ENCODE data around the gene CARM1.

Gene CARM1

DNA sequence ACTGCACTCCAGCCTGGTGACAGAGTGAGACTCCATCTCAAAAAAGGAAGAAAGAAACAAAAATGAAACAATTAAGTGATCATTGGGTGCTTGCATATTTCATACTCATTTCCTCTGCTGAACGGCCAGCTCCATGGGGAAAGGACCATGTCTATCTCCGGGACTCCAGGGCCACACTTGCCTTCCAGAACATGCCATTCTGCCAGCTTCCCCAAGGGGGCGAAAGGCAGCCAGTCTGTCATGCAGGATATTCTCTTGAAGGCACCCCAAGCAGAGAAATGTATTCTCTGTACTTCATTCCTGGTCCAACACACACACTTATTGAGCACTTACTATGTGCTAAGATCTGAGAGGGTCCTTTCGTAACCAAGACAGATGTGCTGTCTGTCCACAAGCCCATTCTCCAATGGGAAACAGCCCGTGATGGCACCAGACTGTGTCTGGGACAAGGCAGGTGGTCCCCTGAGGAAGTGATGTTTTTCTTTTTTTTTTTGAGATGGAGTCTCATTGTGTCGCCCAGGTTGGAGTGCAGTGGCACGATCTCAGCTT, 10.2 kb upstream of the CARM1 start:
- TF ChIP-seq CTCF (IDR thresholded peaks at IDR 0.05; ENCODE audit: unreplicated experiment in 3 of 3), result peak in 2 of 3 experiments; percentile 20 to 27
- Mint-ChIP-seq H3K27me3 (ENCODE audit: low read depth) (no peaks in the 10 kb centered on the region), H3K4me3 (no peak overlapping the region), H3K27ac (peak overlapping the region in 2 of 3 experiments; percentile 45 to 58), H3K36me3 (ENCODE audit: low read depth) (no peaks in the 10 kb centered on the region), H3K4me1 (peaks cover 13% of the 10 kb centered on the region), H3K9me3 (no peaks in the 10 kb centered on the region)

DNA sequence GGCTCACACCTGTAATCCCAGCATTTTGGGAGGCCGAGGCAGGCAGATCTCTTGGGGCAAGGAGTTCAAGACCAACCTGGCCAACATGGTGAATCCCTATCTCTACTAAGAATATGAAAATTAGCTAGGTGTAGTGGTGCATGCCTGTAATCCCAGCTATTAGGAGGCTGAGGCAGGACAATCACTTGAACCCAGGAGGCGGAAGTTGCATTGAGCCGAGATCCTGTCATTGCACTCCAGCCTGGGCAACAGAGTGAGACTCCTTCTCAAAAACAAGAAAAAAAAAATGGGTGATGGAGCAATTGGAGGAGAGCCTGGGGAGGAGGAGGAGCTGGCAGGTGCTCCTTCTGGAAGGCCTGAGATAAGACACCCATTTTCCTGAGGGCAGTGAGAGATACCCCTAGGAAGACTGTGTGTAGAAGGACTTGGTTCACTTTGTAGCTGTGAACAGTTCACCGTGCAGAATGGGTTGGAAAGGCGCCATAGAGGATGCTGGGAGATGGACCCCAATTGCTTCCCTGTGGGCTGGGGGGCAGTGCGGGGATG, 8.7 kb upstream of the CARM1 start:
- no peaks in the 10 kb centered on the region for H3K27me3 Mint-ChIP-seq (ENCODE audit: low read depth)
- H3K4me1 Mint-ChIP-seq, result peaks cover 13% of the 10 kb centered on the region
- H3K9me3 Mint-ChIP-seq, result no peaks in the 10 kb centered on the region
- no peak overlapping the region for H3K4me3 Mint-ChIP-seq
- H3K36me3 Mint-ChIP-seq (ENCODE audit: low read depth), result no peaks in the 10 kb centered on the region
- peak overlapping the region; percentile 50 to 93 (median 67) for H3K27ac Mint-ChIP-seq
- no peak for TF ChIP-seq CTCF (IDR thresholded peaks at IDR 0.05; ENCODE audit: unreplicated experiment in 3 of 3)

- H3K4me1 Mint-ChIP-seq, result peaks cover 13% of the 10 kb centered on the region
- TF ChIP-seq CTCF (IDR thresholded peaks at IDR 0.05; ENCODE audit: unreplicated experiment in 3 of 3), result no peak
- no peak overlapping the region for H3K4me3 Mint-ChIP-seq
- no peaks in the 10 kb centered on the region for H3K36me3 Mint-ChIP-seq (ENCODE audit: low read depth)
- peak overlapping the region; percentile 50 to 93 (median 67) for H3K27ac Mint-ChIP-seq
- no peaks in the 10 kb centered on the region for H3K27me3 Mint-ChIP-seq (ENCODE audit: low read depth)
- H3K9me3 Mint-ChIP-seq, result no peaks in the 10 kb centered on the region
Measured at GRCh38 chr19:10863107-10863717, 8.1 kb upstream of the CARM1 start.

- Mint-ChIP-seq H3K4me1 (peaks cover 13% of the 10 kb centered on the region), H3K27me3 (ENCODE audit: low read depth) (no peaks in the 10 kb centered on the region), H3K27ac (peak overlapping the region; percentile 16 to 66 (median 31)), H3K36me3 (ENCODE audit: low read depth) (no peaks in the 10 kb centered on the region), H3K9me3 (no peaks in the 10 kb centered on the region), H3K4me3 (no peak overlapping the region)
- peak; percentile 84 to 92 (median 88) for TF ChIP-seq CTCF (IDR thresholded peaks at IDR 0.05; ENCODE audit: unreplicated experiment in 3 of 3)
Measured at GRCh38 chr19:10864538-10864899, 6.8 kb upstream of the CARM1 start.

DNA sequence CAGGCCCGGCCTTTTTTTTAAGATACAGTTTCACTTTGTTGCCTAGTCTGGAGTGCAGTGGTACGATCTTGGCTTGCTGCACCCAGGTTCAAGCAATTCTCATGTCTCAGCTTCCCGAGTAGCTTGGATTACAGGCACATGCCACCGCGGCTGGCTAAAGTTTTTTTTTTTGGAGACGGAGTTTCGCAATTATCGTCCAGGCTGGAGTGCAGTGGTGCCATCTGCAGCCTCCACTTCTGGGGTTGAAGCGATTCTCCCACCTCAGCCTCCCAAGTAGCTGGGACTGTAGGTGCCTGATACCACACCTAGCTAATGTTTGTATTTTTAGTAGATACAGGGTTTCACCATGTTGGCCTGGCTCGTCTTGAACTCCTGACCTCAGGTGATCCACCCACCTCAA, 4.9 kb upstream of the CARM1 start:
- H3K4me1 Mint-ChIP-seq, result peaks cover 13% of the 10 kb centered on the region
- H3K9me3 Mint-ChIP-seq, result no peaks in the 10 kb centered on the region
- TF ChIP-seq CTCF (IDR thresholded peaks at IDR 0.05; ENCODE audit: unreplicated experiment in 3 of 3), result no peak
- no peaks in the 10 kb centered on the region for H3K27me3 Mint-ChIP-seq (ENCODE audit: low read depth)
- no peak overlapping the region for H3K27ac Mint-ChIP-seq
- no peak overlapping the region for H3K4me3 Mint-ChIP-seq
- no peaks in the 10 kb centered on the region for H3K36me3 Mint-ChIP-seq (ENCODE audit: low read depth)

All from nephron (organoid).